AG04449 (cell line): ENCODE measurements around the gene CATSPERE.

Source experiments
- CTCF ChIA-PET: fragments of 350-600 bp; formaldehyde crosslinking; extraction: SDS; loops from one replicate; lab custom pipeline; 2021; ENCODE audit warnings: antibody characterized with exemption; lab: Yijun Ruan, JAX
- POLR2A ChIA-PET: fragments of 400-600, 350-600 bp; formaldehyde crosslinking; extraction: SDS; loops from one replicate; lab custom pipeline; 2020; ENCODE audit warnings: antibody characterized with exemption, inconsistent platforms; lab: Yijun Ruan, JAX
- DNase-seq: peaks from one replicate; pipeline ENCODE4 v3.0.0-alpha.2; 2010; ENCODE audit warnings: low read depth, low spot score
- H3K4me3 ChIP-seq: 2 replicates; pipeline ENCODE4 v1.5.1; 2011; ENCODE audit warnings: low read depth, mild to moderate bottlenecking, control low read depth, low read length
- TF ChIP-seq, protein P1 (sequence below): IDR thresholded peaks from one replicate; pipeline ENCODE4 v1.5.1; 2011; ENCODE audit warnings: mild to moderate bottlenecking, moderate library complexity, low read length, control low read depth, inconsistent platforms; ENCODE audit not compliant: insufficient read depth; ENCODE audit errors: missing control alignments

CATSPERE gene

DNA sequence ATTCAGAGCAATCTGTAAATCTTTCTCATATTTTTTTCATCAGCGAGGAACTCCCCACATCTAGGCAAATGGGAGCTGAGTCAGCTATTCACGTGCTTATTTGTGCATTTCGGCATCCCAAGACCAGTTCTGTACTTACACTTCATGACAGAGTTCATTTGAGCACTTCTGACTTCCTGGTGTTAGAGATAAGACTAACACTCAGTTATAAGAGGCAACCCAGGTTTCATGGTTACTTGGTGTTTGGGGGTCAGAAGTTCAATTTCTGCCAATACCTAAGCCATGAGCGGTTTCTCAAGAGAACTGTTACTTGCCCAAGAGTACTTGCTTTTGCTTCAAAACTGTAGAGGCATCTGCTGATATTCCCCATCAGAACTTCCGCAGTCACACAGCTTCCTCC is 167.7 kb downstream of the CATSPERE start:
- TF ChIP-seq, protein P1, sequence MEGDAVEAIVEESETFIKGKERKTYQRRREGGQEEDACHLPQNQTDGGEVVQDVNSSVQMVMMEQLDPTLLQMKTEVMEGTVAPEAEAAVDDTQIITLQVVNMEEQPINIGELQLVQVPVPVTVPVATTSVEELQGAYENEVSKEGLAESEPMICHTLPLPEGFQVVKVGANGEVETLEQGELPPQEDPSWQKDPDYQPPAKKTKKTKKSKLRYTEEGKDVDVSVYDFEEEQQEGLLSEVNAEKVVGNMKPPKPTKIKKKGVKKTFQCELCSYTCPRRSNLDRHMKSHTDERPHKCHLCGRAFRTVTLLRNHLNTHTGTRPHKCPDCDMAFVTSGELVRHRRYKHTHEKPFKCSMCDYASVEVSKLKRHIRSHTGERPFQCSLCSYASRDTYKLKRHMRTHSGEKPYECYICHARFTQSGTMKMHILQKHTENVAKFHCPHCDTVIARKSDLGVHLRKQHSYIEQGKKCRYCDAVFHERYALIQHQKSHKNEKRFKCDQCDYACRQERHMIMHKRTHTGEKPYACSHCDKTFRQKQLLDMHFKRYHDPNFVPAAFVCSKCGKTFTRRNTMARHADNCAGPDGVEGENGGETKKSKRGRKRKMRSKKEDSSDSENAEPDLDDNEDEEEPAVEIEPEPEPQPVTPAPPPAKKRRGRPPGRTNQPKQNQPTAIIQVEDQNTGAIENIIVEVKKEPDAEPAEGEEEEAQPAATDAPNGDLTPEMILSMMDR: no peak
- no peak overlapping the region for H3K4me3 ChIP-seq
- ChIA-PET POLR2A (no interaction called here), CTCF (interaction anchor here (1.0 kb wide), 1 partner anchor 11 kb away, joined by 4 read pairs; no protein-coding TSS in a partner anchor)
- no peak for DNase-seq

DNA sequence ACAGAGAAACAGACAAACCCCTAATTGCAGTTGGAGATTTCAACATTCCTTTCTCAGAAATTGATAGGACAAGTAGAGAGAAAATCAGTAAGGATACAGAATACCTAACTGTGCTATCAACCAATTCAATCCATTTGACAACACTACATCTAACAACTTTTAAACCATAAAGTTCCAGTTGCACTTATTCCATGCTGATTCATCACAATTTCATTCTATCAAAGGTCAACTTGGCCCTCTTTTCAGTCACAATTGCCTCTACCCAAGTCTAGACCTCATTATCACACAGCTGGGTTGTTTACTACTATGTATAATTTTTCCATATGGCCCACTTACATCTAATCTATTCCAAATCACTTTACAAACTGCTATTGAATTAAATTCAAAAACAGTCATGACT is 172.1 kb downstream of the CATSPERE start:
- H3K4me3 ChIP-seq: no peak overlapping the region
- DNase-seq: no peak
- TF ChIP-seq, protein P1: no peak
- ChIA-PET POLR2A (no interaction called here), CTCF (no interaction called here)

DNA sequence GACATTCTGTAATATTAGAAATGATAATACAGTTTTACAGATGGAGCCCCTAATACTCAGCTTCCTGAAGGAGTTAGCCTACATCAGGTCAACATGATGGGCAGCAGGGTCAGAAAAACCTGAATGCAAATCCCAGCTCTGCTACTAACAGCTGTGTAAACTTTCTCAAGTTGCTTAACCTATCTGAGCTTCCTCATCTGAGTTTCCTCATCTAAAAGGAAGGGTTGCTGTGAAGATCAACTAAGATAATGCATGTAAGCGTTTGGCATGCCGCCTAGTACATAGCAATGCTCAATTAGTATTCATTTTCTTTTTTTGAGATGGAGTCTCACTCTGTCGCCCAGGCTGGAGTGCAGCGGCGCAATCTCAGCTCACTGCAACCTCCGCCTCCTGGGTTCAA is 173.5 kb downstream of the CATSPERE start:
- POLR2A ChIA-PET: no interaction called here
- CTCF ChIA-PET: interaction anchor here (0.6 to 1.8 kb wide), 5 partner anchors 18 to 408 kb away, joined by 3 to 4 read pairs (median 3); no protein-coding TSS in a partner anchor
- TF ChIP-seq, protein P1: no peak
- no peak for DNase-seq
- no peak overlapping the region for H3K4me3 ChIP-seq

DNA sequence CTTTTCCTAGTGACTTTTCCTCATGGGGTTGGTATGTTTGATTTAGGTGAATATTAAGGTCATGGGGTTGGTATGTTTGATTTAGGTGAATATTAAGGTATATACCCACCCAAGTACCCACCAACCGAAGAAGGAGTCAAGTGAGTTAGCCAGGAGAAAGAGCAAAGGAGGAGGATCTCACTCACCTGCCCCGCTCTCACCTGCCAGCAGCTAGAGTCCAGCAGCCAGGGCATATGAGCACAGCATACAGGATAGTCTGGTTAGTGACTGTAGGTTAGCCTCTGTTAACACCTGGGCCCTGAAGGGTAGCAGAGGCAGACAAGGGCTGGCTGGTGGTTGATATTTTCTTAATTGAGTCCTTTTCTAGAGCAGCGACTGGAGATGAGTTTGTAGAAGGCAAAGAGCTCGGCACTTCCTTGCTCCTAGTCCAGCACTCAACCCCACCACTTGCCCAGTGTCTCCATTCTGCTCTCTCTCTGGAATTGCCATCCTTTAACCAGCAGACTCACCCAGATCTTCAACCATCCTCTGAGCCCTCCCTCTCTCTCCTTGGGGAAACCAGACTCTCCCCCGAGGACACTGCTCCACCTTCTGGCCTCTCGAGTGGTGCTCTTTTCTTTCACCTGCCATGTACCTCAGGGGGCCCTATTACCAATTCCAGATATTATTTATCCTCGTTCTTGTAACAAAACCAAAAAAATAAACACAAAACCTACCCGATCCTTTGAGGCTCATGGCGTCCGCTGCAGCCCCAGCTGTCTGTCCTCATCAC is 175.6 kb downstream of the CATSPERE start:
- DNase-seq: no peak
- POLR2A ChIA-PET: no interaction called here
- TF ChIP-seq, protein P1: no peak
- H3K4me3 ChIP-seq: no peak overlapping the region
- CTCF ChIA-PET: interaction anchor here (1.1 kb wide), 1 partner anchor 32 kb away, joined by 3 read pairs; no protein-coding TSS in a partner anchor

DNA sequence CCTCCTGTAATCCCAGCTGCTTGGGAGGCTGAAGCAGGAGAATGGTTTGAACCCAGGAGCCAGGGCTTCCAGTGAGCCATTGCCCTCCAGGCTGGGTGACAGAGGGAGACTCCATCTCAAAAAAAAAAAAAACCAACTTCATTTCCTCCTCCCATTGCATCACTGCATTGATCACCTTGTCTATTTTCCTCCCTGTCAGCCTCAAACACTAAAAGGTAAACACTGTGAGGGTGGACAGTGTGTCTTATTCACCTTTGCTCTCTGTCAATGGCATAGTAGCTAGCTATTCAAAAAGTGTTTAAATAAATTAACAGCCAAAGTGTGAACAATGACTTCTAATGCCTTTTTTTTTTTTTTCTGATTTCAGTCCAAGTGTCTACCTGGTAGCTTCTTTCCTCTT is 178.5 kb downstream of the CATSPERE start:
- TF ChIP-seq, protein P1: no peak
- DNase-seq: no peak
- POLR2A ChIA-PET: no interaction called here
- H3K4me3 ChIP-seq: no peak overlapping the region
- CTCF ChIA-PET: interaction anchor here (1.0 to 2.1 kb wide), 3 partner anchors 11 to 157 kb away, joined by 3 to 6 read pairs (median 4); no protein-coding TSS in a partner anchor

DNA sequence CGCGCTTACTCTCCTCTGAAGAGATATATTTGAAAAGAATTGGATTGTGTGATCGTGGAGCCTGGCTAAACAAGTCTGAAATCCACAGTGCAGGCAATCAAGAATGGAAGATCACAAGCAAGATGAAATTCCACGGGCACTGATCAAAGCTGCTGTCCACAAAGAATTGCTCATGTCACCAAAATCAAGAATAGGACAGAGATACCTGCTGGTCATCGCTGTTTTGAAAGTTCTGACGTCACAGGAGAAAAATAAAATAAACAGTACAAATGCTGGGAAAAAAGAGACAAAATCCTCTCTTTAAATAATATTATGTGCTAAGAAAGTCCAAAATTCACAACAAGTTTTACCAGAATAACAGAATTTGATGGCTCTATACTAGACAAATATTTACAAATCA is 179.8 kb downstream of the CATSPERE start:
- H3K4me3 ChIP-seq: no peak overlapping the region
- DNase-seq: no peak
- ChIA-PET CTCF (interaction anchor here (1.1 to 1.3 kb wide), 2 partner anchors 11 to 156 kb away, joined by 3 read pairs; no protein-coding TSS in a partner anchor), POLR2A (no interaction called here)
- TF ChIP-seq, protein P1: no peak
